Fibroblast of skin of left biceps (primary cell): ENCODE results near the gene HOXB1.

Experiments used
- DNase-seq, 2 experiments: peaks; one replicate each; pipeline ENCODE4 v3.0.0-alpha.2; 2013; ENCODE audit warnings: low read depth in 2 of 2

The HOXB1 gene

DNA sequence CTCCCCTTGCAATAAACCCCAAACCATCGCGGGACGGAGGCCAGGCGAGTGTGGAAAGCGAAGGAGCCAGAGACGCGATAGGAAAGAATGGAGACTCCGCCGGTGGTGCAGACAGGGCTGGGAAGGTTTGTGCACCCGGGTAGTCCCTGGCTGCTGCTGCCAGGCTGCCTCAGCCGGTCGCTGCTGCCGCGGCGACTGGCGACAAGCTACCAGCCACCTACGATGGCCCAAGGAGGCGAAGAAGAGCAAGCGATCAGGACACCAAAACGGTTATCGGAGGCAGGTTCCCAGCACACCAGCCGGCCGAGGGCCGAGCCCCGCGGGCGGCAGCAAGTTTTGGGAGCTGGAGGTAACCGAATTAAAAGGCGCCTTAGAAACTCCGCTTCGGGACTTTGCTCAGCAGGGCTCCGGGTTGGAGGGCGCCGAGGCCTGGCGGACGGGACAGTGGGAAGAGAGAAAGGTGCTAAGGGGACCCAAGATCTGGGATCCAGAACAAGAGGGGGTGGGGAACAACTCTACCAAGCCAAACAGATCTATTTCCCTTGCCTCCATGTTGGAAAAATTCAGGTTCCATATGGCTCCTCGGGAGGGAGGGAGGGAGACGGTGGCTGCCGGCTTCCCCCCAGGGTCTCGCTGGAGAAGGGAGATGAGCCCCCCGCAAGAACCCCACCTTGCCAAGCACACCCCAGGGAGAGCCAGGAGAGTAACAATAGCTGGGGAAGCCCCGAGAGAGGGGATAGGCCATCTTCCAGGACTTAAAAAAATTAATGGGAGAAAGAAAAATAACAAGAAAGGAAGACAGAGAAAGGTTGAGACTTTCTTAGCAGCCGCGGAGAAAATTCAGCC, 23.8 kb upstream of the HOXB1 start:
- DNase-seq: no peak

DNA sequence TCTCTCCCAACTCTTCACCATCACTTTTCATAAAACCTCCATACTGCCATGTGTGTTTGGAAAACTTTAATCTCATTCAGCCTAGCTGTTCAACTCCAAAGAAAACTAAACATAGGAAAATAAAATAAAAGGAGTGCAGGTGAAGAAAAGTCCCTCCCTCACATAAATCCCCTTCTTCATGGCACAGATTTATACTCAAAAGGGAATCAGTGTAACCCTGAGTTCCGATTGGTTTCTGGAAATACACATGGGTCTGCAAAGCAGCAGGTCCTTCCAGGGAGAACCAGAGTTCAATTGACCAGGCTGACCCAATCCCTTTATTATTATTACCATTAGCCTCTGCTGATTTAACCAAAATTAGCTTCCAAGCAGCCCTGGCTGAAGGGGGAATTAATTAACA, 23.0 kb upstream of the HOXB1 start:
- DNase-seq: no peak

DNA sequence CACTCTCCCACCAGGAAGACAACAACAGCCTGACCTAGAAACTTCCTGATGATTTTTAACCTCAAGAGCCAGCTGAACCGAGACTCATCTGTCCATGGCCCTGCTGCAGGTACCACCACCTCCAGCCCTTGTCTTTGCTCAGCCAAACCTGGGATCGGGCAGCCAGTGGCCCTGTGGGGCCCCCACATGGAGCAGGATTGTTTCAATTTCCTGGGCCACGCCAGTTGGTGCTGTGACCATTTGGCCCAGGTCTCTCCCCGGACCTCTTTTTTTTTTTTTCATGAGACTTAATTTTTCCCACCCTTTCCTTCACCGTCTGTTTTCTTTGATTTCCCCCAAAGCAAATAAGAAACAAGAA, 22.4 kb upstream of the HOXB1 start:
- no peak for DNase-seq

DNA sequence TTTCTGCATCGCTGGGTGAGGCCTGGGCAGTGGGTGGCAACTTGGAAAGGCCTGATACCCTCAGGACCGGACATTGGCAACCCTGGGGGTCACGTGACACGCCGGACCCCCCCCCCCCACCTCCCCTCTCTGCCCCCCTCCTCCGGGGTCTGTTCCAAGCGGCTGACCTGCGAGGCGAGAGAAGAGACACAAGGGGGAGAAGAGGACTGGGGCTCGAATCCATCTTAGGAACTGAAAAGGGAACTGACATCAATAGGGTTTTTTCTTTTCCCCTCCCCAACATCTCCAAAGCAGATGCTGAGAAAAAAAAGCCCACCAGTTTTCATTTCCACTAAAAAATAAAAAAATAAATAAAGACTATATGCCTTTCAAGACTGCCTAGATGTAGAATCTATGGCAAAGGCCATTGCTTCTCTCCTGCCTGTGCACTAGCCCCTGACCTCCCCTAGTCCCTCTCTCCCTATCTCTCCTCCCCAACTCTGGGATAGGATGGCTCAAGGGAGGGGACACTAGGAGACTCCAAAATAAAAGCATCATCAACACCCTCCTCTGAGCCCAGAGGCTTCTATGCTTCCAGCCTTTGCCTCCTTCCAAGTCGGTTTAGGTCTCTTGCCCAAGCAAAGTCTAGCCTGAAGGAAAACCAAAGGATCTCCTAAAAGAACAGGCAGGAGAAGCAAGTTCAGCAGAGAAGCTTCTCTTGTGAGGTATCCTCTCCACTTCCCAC, 21.8 kb upstream of the HOXB1 start:
- DNase-seq: no peak

DNA sequence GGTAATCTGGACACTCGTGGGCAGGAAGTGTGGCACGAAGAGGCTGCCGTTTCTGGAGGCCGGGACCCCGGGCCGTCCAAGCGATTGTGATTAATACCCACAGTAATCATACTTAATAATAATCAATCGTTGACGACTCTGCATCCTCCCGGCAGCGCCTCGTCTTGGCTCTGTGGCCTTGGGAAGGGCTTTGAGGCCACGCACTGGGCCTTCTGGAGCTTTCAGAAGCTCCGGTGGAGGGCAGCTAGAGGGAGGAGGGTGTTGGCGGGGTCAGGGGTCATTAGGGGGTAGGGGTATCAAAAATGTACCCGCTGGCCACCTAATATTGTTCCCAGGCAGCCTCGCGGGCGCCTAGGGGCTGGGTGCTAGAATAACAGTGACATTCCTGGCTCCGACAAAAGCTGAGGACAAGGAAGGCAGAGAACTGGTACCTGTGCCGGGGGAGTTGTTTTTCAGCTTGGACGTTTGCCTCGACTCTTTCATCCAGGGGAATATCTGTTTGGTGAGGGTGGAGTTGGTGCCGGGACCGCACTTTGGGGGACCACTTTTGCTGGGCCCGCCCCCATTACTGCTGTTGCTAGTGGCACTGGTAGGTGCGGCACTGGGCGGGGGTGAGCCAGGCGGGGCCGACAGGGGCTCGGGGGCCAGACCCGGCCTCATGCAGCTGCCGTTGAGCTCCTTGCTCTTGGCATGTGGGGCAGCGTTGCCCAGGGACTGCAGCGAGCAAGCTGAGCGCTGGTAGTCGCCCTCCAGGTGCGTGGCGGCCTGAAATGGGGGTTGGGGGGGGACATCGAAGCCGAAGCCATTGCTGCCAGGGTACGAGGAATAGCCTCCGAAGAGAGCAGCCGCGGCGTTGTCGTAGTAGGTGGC, 21.0 kb upstream of the HOXB1 start:
- DNase-seq: no peak

DNA sequence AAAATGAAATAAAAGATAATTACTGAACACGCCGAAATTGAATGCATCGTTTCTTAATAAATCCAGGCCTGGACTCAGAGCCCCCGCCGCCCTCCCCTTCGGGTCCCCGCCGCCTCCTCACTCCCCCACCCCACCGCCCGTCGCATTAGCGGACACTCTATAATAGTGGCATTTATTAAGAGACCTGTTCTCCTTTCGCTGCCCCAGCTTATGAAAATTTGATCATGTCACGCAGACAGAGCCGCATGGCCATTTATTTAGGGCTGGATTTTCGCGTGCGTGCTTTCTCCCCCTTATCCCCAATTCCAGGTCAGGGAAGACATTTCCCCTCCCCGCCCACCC, 20.4 kb upstream of the HOXB1 start:
- DNase-seq: no peak

DNA sequence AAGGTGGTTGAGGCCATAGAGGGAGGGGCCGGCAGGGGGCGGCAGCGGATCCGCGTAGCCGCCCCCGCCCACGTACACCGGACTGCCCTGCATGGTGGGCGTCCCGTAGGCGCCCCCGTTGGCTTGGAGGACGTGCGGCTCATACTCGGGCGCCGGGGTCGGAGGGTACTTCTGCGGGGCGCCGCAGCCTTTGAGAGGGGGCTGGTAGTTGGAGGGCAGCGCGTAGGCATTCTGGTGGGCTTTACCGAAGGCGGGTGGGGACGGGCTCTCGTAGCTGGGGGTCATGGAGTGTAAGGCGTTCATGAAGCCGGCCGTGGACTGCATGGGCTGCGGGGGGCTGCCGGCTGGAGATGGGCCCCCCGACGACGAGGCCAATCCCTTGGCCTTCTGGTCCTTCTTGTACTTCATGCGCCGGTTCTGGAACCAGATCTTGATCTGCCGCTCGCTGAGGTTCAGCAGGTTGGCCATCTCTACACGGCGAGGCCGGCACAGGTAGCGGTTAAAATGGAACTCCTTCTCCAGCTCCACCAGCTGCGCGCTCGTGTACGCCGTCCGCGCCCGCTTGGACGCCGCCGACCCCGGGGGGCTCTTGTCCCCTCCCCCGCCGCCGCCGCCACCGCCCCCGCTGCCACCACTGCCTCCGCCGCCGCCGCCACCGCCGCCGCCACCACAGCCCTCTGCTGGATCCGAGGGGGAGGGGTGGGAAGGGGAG, 19.8 kb upstream of the HOXB1 start:
- DNase-seq: no peak

DNA sequence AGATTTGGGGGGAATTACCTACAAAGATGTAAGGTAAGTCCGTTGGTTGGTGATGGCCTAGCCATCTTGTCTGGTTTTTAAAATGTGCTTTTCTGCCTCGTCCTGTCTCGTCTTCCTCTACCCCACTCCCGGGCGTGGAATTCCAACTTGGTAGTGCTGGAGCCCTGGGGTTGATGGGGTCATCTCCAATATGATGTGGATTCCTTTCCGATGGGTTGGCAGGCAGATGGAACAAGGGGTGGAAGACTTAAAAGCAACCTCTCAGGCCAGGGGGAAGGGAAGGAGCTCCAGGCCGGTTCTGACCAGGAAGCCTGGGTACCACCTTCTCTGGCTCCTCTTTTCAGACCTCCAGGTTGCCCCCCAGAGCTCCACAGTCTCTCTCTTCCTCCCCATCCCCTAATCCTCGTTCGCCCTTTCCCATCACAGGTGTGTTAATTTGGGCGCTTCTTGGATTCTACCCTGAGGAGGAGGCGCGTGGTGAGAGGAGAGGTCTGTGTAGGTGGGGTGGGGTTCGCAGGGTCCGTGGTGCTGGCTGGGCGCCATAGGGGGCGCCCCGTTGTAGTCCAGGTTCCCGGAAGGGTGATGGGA, 19.2 kb upstream of the HOXB1 start:
- no peak for DNase-seq

DNA sequence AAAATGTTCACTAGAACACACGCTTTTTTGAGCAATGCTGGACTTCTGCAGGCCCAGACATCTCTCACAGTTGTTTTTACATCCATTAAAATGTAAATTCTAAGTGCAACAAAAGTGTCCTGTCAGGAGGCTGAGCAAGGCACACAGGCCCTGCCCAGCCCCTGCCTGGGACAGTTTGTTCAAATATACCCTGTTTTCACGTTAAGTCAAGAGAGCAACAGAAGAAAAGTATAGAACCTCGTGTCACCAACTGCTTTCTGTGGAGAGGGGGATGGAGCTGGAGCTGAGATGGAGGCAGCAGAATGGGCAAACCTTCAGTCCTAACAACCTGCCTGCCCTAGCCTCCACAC, 18.4 kb upstream of the HOXB1 start:
- no peak for DNase-seq

DNA sequence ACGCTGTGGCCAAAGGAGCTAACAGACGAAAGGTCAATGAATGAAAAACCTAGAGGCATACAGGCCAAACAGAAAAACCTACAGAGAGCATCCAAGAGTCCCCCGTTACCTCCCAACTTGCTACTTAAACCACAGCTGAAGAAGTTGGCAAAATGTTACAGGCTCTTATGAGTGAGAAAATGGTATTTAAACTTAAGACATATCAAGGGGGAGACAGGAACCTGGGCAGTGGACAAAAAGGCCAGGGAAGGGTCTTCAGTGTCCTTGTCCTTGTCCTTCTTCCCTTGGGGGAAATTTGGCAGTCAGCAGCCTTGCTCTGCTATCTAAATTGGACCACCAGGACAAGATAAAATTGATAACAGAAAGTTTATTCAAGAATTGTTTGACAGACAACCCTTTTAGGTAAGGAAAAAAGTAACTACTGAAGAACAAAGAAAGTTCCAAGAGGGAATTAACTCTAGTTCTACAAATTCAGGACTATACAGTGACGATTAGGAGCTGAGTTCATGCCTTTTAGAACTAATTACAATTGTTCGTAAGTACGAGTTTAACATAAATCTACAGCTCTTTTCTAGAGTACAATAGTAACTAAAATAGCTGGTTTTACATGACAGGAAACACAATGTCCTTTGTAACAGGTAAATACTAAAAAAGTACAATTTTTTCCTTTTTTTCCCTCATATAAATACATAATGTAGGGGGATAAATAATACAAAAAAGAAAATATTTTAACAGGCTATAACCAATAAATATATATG, 17.9 kb upstream of the HOXB1 start:
- no peak for DNase-seq

DNA sequence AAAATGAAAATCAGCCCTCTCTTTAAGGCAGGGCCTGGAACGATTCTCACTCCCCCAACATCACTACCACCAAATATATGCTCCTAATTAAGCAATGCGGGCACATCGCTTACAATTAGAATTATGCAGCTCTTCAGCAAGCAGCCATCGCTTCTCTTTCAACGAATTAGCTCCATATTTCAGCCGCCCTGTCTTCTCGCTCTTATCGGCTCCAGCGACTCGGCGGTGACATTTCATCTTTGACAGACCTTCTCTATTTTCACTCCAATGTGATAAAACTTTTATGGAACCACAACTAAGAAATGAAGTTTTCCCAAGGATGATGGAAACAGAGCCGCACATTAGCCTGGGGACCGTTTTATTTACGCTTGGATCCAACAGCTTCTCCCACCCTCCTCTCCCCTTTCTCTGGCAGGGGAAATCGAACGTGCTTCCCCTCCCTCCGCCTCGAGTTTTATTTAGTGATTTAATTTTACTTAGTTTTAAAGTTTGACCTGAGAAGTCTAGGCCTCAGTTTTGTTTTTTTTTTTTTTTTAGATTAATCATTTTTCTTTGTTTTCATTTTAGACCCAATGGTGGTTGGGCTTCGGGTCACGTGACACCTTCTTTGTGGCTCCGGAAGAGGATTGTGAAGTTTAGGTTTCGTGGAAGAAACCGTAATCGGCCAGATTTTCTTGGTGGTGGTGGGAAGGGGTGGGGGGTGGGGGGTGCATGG, 17.2 kb upstream of the HOXB1 start:
- DNase-seq: no peak

DNA sequence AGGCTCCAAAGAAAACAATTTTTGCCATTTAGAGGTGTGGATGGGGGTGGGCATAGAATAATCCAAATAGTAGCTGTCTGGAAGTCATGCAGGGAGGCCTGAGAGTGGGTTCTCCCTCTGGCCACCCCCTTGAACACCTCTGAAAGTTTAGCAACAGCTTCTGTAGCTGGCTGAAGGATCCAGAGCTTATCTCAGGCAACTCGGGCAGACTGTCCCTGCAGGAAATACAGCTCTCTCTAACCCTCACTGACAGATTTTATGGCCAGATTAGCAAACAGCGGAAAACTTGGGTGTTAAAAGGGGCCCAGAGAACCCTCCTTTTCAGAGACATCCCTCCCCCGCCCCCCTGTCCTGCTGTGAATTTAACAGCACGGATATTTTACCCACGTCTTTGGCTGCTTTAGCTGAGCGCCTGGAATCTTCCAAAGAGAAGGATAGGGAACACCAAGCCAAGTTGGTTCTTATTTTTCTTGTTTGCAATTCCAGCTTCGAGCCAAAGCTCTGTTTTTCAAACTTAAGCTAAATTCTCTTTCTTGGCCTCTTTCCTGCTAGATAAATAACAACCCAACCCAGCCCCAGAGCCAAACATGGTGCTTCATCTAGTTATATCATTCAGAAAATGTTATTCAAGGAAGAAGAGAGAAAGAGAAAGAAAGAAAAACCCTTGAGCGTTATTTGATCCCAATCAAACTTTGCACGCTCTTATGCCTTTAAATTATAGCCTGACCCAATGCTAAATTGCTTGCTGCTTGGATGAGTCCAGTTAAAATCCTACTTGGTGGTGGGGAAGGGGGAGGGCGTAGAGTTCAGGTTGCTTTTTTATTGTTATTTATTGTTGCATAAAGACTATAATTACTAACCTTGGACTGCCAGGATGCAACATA, 16.4 kb upstream of the HOXB1 start:
- DNase-seq: no peak

DNA sequence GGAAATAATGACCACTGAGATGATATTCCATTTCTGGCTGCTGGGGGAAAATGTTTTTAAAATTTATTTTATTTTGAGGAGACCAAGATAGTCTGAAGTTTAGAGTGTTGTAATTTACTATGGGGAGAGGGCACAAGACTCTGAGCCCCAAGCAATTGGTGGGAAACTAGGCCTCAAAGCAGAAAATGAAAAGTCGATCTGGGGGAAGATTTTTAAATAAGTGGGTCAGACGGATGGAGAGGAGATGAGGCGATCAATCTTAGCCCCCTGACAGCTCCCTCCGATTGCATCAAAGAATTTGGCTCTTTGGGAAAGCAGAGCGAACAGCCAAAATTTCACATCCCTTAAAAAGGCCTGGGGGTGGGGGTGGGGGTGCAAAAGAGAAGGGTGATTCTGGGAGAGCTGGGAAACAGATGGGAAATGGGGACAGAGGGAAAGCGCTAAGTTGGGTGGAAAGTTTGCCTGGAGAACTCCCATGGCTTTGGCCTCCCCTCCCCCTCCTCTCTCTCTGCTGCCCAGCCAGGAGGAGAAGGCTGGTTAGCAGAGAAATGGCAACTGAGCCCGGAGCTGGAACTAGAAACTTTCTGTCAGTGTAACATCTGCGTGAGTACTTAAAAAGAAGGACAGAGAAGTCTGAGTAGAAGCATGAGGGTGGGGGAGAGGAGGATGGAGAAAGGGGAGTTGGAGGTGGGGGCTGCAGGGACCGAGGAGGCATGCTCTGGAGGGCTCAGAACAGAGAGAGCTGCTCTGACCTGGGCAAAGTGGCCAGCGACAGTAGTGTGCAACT, 15.5 kb upstream of the HOXB1 start:
- DNase-seq: peak; percentile 67 to 73

DNA sequence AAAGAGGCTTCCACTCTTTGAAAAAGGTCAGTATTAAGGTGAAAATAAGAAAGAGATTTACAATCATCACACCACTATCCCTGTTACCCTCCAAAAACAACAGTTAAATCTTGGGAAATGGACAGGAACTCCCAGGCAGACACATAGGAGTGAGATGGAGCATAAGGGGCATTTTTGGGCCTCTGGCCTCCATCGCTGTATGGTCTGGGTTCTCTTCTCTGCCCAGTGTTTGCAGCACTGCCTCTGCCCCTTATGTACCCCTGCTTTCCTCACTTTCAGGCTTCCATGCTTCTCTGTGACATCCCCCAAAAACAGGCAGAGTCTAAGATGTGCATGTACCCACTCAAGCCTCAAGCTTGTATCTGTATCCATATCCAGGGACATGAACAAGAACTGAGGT, 14.7 kb upstream of the HOXB1 start:
- DNase-seq: no peak

DNA sequence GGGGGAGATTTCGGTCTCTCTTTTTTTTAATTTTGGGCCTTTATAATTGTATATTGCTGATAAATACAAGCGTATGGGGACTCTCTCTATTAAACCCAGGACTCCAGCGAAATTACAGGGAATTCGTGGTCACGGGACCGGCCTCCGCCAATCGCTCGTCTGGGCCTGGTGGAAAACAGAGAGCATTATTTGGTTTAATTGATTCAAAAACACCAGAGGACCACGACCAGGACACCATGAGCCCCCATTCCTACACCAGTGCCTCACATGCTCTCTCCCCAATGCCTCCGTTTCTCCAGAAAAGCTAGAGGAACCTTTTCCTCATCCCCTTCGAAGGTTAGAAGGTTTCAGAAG, 14.2 kb upstream of the HOXB1 start, which contains the start of gene HOXB2:
Gene HOXB2 (minus strand): TSS at position 88 of the 354 bp plus-strand sequence. CDS start 198 bp downstream, outside the sequence.
- DNase-seq: no peak

DNA sequence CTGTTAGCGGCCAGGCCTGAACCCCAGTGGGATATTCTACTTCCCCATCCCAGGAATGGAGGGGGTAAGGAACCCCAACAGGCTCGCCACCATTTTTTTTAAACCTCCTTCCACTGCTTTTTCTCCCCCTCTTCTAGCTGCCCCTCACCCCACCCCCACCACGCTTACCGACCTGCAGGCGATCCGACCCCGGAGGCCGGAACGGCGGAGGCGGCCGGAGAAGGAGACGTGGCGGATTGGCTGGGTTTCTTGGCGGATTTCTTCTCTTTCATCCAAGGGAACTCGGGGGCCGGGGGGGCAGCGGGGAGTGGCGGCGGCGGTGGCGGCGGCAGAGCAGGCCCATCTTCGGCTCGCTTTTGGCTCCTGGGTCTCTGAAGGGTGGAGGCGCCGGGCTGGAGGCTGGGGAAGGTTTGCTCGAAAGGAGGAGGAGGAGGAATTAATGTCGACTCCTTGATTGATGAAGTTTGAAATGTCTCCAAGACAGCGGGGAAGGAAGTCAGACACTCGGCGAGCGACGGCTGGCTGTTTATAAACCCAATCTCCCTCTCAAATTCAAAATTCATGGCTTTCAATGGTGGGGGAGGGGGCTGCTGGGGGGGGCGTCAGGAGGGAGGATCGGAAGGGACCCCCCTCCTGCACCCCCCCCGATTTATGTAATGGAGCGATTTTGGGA, 13.7 kb upstream of the HOXB1 start:
- peak; percentile 89 to 91 for DNase-seq

DNA sequence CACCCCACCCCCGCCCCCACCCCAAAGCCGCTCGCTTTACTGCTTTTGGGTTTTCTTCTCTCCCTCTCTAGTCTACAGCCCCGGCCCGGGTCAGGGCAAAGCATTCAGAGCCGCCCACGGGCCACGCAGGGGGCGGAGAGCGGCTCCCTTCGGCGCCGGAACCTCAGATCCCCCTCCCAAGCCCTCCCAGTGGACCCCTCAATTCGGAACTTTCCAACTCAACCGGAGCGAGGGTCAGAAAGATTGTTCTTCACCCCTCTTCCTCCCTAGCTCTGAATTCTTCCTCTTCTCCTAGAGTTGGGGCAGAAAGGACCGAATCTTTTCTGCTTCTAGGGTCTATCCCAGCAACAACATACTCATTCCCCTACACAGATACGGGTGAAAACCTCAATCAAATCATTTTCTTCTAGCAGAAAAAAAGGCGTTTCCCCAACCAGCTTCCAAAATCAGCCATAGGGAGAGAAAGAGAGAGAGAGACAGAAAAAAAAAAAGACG, 13.1 kb upstream of the HOXB1 start:
- DNase-seq: no peak
